Liver (tissue), 9 donors: ENCODE data around the gene MAPK9. TPM values are rescaled to one million over a fixed set of nuclear protein-coding genes. Genes with fewer than 3 reads are reported as not detected.

Experiments
- DNase-seq: peaks from one replicate; pipeline ENCODE4 v3.0.0-alpha.2; 2017; ENCODE audit warnings: low spot score
- H3K27ac ChIP-seq, 2 donors: one replicate each; pipeline ENCODE4 v1.7.0; 2013; ENCODE audit warnings: inconsistent platforms in 2 of 2, low read length in 2 of 2, control low read depth in 1 of 2, low read depth in 1 of 2, mild to moderate bottlenecking in 1 of 2
- H3K27me3 ChIP-seq, 4 donors: one replicate each; pipeline versions ENCODE4 v1.6.1 to v1.7.0; 2013; ENCODE audit warnings: low read length in 3 of 4, inconsistent platforms in 1 of 4, mild to moderate bottlenecking in 1 of 4, moderate library complexity in 1 of 4; ENCODE audit not compliant: control insufficient read depth in 4 of 4, insufficient read depth in 4 of 4
- H3K36me3 ChIP-seq, 4 donors: one replicate each; pipeline versions ENCODE4 v1.6.1 to v1.7.0; 2013; ENCODE audit warnings: low read length in 3 of 4, mild to moderate bottlenecking in 3 of 4, low read depth in 1 of 4, moderate library complexity in 1 of 4; ENCODE audit not compliant: control insufficient read depth in 4 of 4, insufficient read depth in 3 of 4
- H3K4me1 ChIP-seq, 4 donors: one replicate each; pipeline versions ENCODE4 v1.6.1 to v1.7.0; 2013; ENCODE audit warnings: low read length in 3 of 4, mild to moderate bottlenecking in 3 of 4, moderate library complexity in 1 of 4; ENCODE audit not compliant: control insufficient read depth in 4 of 4, insufficient read depth in 4 of 4
- H3K4me3 ChIP-seq, 3 donors: one replicate each; pipeline versions ENCODE4 v1.6.1 to v1.7.0; 2013; ENCODE audit warnings: low read length in 3 of 3, control low read depth in 1 of 3, low read depth in 1 of 3, mild to moderate bottlenecking in 1 of 3
- H3K9ac ChIP-seq, 2 donors: one replicate each; pipeline ENCODE4 v1.7.0; 2013; ENCODE audit warnings: low read length in 2 of 2, mild to moderate bottlenecking in 2 of 2, moderate library complexity in 2 of 2, control low read depth in 1 of 2, low read depth in 1 of 2
- H3K9me3 ChIP-seq, 4 donors: one replicate each; pipeline versions ENCODE4 v1.6.1 to v1.7.0; 2013; ENCODE audit warnings: low read length in 3 of 4; ENCODE audit not compliant: control insufficient read depth in 4 of 4
- EGR1 ChIP-seq, 2 donors: IDR thresholded peaks; 2 replicates each; pipeline ENCODE4 v1.6.1; 2016 to 2018; ENCODE audit warnings: antibody characterized with exemption in 2 of 2, low read depth in 2 of 2
- FOXA1 ChIP-seq: IDR thresholded peaks from 2 replicates; pipeline ENCODE4 v1.6.1; 2016; ENCODE audit warnings: antibody characterized with exemption
- FOXA2 ChIP-seq: IDR thresholded peaks from 2 replicates; pipeline ENCODE4 v1.6.1; 2016; ENCODE audit warnings: antibody characterized with exemption
- GABPA ChIP-seq, 2 donors: IDR thresholded peaks in 1 of 2; conservative IDR thresholded peaks in 1 of 2; 2 replicates each; pipeline ENCODE4 v1.6.1; 2016; ENCODE audit warnings: antibody characterized with exemption in 2 of 2, mild to moderate bottlenecking in 1 of 2, moderate library complexity in 1 of 2
- HNF4A ChIP-seq, 2 donors: conservative IDR thresholded peaks; 2 replicates each; pipeline ENCODE4 v1.6.1; 2016; ENCODE audit warnings: antibody characterized with exemption in 2 of 2, mild to moderate bottlenecking in 2 of 2
- HNF4G ChIP-seq: IDR thresholded peaks from 2 replicates; pipeline ENCODE4 v1.6.1; 2016; ENCODE audit warnings: antibody characterized with exemption
- JUND ChIP-seq, 2 donors: IDR thresholded peaks; 2 replicates each; pipeline ENCODE4 v1.6.1; 2016; ENCODE audit warnings: antibody characterized with exemption in 2 of 2
- NR2F2 ChIP-seq: IDR thresholded peaks from 2 replicates; pipeline ENCODE4 v1.6.1; 2016; ENCODE audit warnings: antibody characterized with exemption
- RAD21 ChIP-seq, 2 donors: IDR thresholded peaks; 2 replicates each; pipeline ENCODE4 v1.6.1; 2016; ENCODE audit warnings: antibody characterized with exemption in 2 of 2, mild to moderate bottlenecking in 2 of 2
- RXRA ChIP-seq, 2 donors: IDR thresholded peaks; 2 replicates each; pipeline ENCODE4 v1.6.1; 2017 to 2018; ENCODE audit warnings: antibody characterized with exemption in 2 of 2, mild to moderate bottlenecking in 1 of 2
- SP1 ChIP-seq: IDR thresholded peaks from 2 replicates; pipeline ENCODE4 v1.6.1; 2018; ENCODE audit warnings: antibody characterized with exemption, mild to moderate bottlenecking
- TAF1 ChIP-seq: conservative IDR thresholded peaks from 2 replicates; pipeline ENCODE4 v1.6.1; 2016; ENCODE audit warnings: antibody characterized with exemption, mild to moderate bottlenecking
- YY1 ChIP-seq: IDR thresholded peaks from 2 replicates; pipeline ENCODE4 v1.6.1; 2016; ENCODE audit warnings: antibody characterized with exemption, mild to moderate bottlenecking
- WGBS: extraction: QIAGEN DNeasy Blood & Tissue Kit; methylation state at CpG from one replicate; pipeline ENCODE4 v1.1.7; 2013; 5-methylcytosine and 5-hydroxymethylcytosine counted together
- polyA plus RNA-seq, 2 donors: library from polyadenylated mRNA; stranded (reverse) in 1 of 2; unstranded in 1 of 2; fragments of 200-250 nt in 1 of 2; fragments of >200 nt in 1 of 2; fragmentation: Nextera tagmentation in 1 of 2; extraction: Ambion mirVana in 1 of 2; gene quantifications; one replicate each; pipeline versions ENCODE4 v1.2.1 to v1.2.3, GENCODE V29; 2013 to 2015
- total RNA-seq, 2 donors: library from RNA; depleted of rRNA; stranded (reverse); fragments of >200 nt; gene quantifications; one replicate each; pipeline ENCODE4 v1.2.3, GENCODE V29; 2014
- TF ChIP-seq, protein P1 (sequence below): IDR thresholded peaks from 2 replicates; pipeline ENCODE4 v1.6.1; 2016; ENCODE audit warnings: antibody characterized with exemption
- TF ChIP-seq, protein P2 (sequence below): IDR thresholded peaks from 2 replicates; pipeline ENCODE4 v1.6.1; 2016; ENCODE audit warnings: antibody characterized with exemption, mild to moderate bottlenecking
- TF ChIP-seq, protein P3 (sequence below): IDR thresholded peaks from 2 replicates; pipeline ENCODE4 v1.6.1; 2016; ENCODE audit warnings: antibody characterized with exemption
- TF ChIP-seq, protein P4 (sequence below): IDR thresholded peaks from 2 replicates; pipeline ENCODE4 v1.6.1; 2016; ENCODE audit warnings: antibody characterized with exemption
- TF ChIP-seq, protein P5 (sequence below): fragments of 150-350 bp; IDR thresholded peaks from 2 replicates; pipeline ENCODE4 v1.5.1; 2017; ENCODE audit warnings: improper control_type of control experiment, low read depth, low read length; ENCODE audit not compliant: missing input control
- donor health status: healthy.
- donor health status: healthy.
- donor health status: healthy.
- donor health status: healthy.
- donor health status: healthy.

Gene MAPK9
- total and polyA plus RNA-seq, 4 donors: 3.8 to 22.7 (median 12.8) TPM

DNA sequence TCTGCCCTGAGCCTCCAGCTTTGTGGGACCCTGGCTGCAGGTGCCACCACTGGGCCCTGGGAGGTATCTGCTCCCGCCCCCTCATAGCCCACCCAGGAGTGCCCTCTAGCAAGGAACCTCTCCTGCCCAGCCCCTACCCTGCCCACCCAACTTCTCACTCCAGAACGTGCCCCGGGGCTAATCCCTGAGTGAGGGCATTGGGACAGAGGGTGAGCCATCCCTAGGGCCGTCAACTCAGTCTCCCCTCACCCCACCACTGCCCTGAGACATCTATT lies 80.2 kb downstream of the MAPK9 start:
- Histone ChIP-seq H3K9me3 (peaks cover 0 to 12% (median 7%) of the 10 kb centered on the region in 4 donors), H3K36me3 (no peaks in the 10 kb centered on the region), H3K4me3 (no peak overlapping the region), H3K9ac (no peak overlapping the region), H3K27ac (no peak overlapping the region), H3K4me1 (peaks cover 4 to 8% (median 5%) of the 10 kb centered on the region in 4 donors), H3K27me3 (no peaks in the 10 kb centered on the region)
- 78% methylated on average over 4 of the region's 4 CpGs for WGBS
- no peak for DNase-seq
- no peak for TF ChIP-seq SP1
- no peak for TF ChIP-seq FOXA1
- no peak for TF ChIP-seq RXRA (IDR thresholded peaks at IDR 0.05)
- no peak for TF ChIP-seq TAF1
- TF ChIP-seq NR2F2: no peak
- TF ChIP-seq YY1: no peak
- no peak for TF ChIP-seq HNF4G
- TF ChIP-seq, protein P1, sequence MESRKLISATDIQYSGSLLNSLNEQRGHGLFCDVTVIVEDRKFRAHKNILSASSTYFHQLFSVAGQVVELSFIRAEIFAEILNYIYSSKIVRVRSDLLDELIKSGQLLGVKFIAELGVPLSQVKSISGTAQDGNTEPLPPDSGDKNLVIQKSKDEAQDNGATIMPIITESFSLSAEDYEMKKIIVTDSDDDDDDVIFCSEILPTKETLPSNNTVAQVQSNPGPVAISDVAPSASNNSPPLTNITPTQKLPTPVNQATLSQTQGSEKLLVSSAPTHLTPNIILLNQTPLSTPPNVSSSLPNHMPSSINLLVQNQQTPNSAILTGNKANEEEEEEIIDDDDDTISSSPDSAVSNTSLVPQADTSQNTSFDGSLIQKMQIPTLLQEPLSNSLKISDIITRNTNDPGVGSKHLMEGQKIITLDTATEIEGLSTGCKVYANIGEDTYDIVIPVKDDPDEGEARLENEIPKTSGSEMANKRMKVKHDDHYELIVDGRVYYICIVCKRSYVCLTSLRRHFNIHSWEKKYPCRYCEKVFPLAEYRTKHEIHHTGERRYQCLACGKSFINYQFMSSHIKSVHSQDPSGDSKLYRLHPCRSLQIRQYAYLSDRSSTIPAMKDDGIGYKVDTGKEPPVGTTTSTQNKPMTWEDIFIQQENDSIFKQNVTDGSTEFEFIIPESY: no peak
- TF ChIP-seq, protein P2, sequence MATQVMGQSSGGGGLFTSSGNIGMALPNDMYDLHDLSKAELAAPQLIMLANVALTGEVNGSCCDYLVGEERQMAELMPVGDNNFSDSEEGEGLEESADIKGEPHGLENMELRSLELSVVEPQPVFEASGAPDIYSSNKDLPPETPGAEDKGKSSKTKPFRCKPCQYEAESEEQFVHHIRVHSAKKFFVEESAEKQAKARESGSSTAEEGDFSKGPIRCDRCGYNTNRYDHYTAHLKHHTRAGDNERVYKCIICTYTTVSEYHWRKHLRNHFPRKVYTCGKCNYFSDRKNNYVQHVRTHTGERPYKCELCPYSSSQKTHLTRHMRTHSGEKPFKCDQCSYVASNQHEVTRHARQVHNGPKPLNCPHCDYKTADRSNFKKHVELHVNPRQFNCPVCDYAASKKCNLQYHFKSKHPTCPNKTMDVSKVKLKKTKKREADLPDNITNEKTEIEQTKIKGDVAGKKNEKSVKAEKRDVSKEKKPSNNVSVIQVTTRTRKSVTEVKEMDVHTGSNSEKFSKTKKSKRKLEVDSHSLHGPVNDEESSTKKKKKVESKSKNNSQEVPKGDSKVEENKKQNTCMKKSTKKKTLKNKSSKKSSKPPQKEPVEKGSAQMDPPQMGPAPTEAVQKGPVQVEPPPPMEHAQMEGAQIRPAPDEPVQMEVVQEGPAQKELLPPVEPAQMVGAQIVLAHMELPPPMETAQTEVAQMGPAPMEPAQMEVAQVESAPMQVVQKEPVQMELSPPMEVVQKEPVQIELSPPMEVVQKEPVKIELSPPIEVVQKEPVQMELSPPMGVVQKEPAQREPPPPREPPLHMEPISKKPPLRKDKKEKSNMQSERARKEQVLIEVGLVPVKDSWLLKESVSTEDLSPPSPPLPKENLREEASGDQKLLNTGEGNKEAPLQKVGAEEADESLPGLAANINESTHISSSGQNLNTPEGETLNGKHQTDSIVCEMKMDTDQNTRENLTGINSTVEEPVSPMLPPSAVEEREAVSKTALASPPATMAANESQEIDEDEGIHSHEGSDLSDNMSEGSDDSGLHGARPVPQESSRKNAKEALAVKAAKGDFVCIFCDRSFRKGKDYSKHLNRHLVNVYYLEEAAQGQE: no peak
- TF ChIP-seq, protein P3, sequence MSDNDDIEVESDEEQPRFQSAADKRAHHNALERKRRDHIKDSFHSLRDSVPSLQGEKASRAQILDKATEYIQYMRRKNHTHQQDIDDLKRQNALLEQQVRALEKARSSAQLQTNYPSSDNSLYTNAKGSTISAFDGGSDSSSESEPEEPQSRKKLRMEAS: no peak
- no peak for TF ChIP-seq GABPA (IDR thresholded peaks at IDR 0.05 in 1 of 2, conservative IDR thresholded peaks at IDR 0.05 in 1 of 2)
- TF ChIP-seq RAD21 (IDR thresholded peaks at IDR 0.05): no peak
- TF ChIP-seq, protein P4, sequence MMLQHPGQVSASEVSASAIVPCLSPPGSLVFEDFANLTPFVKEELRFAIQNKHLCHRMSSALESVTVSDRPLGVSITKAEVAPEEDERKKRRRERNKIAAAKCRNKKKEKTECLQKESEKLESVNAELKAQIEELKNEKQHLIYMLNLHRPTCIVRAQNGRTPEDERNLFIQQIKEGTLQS: no peak
- TF ChIP-seq HNF4A (conservative IDR thresholded peaks at IDR 0.05): no peak
- TF ChIP-seq EGR1 (IDR thresholded peaks at IDR 0.05; ENCODE audit: low read depth in 2 of 2): no peak
- no peak for TF ChIP-seq JUND (IDR thresholded peaks at IDR 0.05)
- TF ChIP-seq FOXA2: no peak
- TF ChIP-seq, protein P5, sequence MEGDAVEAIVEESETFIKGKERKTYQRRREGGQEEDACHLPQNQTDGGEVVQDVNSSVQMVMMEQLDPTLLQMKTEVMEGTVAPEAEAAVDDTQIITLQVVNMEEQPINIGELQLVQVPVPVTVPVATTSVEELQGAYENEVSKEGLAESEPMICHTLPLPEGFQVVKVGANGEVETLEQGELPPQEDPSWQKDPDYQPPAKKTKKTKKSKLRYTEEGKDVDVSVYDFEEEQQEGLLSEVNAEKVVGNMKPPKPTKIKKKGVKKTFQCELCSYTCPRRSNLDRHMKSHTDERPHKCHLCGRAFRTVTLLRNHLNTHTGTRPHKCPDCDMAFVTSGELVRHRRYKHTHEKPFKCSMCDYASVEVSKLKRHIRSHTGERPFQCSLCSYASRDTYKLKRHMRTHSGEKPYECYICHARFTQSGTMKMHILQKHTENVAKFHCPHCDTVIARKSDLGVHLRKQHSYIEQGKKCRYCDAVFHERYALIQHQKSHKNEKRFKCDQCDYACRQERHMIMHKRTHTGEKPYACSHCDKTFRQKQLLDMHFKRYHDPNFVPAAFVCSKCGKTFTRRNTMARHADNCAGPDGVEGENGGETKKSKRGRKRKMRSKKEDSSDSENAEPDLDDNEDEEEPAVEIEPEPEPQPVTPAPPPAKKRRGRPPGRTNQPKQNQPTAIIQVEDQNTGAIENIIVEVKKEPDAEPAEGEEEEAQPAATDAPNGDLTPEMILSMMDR: no peak
